HTERT RPE-1 (cell line): ENCODE data around the gene ABHD4.
"Not testable (repeated sequence)": the region's sequence is repeated elsewhere in the genome, so short reads cannot be mapped to it uniquely, and the experiment has no call there.

Experiments
- in situ Hi-C: fragments of 300-500 bp; cut with MboI; formaldehyde crosslinking; loops from 4 replicates; pipeline ENCODE4 v1.14.3; 2020; ENCODE audit warnings: low sequenced_read_pairs

ABHD4 gene

DNA sequence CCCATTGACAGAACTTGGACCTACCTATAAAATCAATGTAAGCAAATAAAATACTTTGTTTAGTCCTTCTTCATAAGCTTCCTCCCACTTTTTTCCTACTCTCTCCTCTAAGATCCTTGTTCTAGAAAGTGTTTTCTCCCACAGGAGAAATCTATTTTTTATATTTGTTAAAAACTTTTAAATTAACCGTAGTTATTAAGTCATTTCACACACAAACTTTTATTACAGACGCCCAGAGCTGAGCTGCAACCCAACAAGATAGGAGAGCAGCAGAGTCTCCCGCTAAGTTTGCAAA lies 36.8 kb upstream of the ABHD4 start:
- in situ Hi-C loops: no loop called here

DNA sequence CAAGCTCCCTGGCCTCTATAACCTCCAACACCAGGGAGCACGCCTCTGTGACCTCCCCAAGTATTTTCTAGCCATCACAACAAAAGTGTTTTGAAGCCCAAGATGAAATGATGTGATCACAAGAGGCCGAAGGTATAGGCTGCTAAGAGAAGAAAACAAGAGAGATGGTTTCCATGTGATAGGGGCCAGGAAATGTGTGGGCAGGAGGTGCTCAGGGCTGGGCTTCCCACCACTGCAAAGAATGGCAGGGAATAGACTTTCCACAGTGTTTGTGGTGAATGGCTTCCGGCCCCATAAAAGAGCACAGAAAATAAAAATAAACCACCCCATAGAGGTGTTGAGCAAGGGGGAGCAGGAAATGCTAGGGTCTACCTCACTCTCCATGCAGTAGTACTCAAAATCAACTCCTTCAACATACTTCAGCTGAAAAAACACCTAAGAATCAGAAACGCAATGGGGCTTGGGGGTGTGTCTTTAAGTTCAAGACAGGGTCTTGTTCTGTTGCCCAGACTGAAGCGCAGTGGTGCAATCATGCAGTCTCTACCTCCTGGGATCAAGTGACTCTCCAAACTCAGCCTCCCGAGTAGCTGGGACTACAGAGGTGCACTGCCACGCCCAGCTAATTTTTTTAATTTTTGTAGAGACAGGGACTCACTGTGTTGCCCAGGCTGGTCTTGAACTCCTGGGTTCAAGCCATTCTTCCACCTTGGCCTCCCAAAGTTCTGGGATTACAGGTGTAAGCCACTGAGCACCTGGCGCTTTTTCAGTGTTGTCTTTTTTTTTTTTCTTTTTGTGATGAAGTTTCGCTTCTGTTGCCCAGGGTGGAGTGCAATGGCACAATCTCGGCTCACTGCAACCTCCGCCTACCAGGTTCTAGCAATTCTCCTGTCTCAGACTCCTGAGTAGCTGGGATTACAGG lies 36.2 kb upstream of the ABHD4 start:
- in situ Hi-C loops: no loop called here

DNA sequence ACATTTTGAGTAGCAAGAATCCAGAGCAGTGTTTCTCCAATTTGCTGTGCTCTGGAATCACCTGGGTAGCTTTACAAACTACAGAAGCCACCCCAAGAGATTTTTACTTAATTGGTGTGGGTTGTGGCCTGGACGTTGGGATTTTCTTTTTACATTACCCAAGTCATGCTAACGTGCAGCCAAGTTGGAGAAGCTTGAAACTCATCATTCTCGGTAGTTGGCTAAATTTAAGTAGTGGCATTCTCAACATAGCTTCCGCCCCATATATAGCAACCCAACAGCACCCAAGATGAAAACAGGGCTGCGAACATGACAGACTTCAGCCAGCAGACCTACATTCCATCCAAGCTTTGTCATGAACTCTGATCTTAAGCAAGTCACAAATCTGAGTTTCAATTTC lies 34.1 kb upstream of the ABHD4 start:
- in situ Hi-C loops: no loop called here

DNA sequence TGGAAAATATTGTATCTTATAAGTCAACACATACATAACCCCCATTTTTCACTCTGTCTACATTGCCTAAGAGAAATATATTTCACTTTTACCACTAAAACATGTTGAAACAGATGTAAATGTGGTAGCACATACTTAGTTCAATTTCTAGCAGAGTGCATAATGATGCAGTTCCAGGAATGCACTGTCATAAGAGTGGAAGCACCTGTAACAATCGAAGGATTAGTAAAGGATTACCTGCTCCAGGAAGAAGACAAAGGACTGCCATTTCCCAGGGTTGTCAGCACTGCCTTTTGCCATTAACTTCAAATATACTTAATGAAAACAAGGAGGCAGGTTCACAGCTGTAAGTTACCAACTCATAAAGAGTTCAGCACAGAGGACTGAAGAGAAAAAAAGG lies 33.6 kb upstream of the ABHD4 start:
- in situ Hi-C loops: no loop called here

DNA sequence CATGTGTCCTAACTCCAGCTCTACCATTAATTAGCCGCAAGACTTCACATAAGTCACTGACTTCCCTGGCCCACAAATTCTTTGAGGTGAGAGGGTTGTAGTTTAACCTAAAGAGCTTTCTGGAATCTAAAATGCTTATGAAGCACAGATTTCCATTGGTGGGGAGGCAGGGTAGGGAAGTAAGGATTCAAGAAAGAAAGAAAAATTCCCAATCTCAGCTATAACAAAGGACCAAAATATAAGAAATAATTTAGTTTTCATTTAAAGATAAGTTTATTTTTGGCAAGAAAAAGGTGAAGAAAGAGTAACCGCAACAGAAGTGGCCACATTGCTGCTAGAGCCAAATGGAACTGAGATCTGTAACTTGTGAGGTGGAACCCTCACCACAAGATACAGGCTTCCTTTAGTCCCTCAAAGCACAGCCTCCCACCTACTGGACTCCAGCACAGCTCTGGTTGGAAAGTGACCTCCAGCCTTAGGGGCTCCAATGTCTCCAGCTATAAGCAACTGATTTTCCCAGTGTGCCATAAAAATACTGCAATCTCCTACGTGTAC lies 32.6 kb upstream of the ABHD4 start:
- in situ Hi-C loops: no loop called here

DNA sequence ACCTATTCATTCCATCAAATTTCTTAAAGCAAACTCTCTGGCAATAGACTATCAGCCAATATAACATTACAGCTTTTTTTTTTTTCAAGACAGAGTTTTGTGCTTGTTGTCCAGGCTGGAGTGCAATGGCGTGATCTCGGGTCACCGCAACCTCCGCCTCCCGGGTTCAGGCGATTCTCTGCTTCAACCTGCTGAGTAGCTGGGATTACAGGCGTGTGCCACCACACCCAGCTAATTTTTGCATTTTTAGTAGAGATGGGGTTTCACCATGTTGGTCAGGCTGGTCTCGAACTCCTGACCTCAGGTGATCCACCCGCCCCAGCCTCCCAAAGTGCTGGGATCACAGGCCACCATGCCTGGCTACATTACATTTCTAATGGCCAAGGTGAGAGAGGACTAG lies 31.8 kb upstream of the ABHD4 start:
- in situ Hi-C loops: not testable (repeated sequence)

DNA sequence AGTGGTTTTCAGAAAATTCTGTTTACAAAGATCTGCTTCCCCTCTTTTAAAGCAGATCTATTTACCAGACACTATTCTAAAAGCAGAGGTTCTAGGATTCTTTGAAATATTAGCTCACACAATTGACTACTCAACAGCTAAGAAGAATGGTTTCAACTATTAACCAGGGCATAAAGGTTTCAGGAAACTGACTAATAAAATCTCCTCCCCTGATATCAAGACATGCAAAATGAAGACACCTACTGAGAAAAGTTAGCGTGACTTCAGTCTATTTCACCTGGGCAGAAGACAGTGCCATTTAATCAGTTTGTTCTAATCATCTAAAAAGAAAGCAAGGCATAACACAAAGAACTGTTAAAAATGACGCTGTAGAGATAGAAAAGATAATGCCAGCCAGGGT lies 31.3 kb upstream of the ABHD4 start:
- in situ Hi-C loops: no loop called here

DNA sequence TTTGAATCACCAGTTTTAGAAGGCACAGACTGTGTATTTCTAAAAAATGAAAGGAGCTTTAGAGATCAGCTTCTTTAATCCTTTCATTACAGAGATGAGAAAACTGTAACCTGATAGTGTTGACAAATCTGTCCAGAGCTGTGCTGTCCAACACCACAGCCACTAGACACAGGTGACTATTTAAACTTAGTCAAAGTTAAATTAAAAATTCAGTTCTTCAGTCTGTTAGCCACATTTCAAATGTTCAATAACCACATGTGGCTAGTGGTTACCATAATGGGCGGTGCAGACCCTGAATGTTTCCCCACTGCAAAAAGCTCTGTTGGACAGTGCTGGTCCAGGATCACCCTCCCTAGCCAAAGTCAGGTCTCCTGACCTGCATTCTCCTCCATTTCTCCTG lies 30.7 kb upstream of the ABHD4 start:
- in situ Hi-C loops: no loop called here

DNA sequence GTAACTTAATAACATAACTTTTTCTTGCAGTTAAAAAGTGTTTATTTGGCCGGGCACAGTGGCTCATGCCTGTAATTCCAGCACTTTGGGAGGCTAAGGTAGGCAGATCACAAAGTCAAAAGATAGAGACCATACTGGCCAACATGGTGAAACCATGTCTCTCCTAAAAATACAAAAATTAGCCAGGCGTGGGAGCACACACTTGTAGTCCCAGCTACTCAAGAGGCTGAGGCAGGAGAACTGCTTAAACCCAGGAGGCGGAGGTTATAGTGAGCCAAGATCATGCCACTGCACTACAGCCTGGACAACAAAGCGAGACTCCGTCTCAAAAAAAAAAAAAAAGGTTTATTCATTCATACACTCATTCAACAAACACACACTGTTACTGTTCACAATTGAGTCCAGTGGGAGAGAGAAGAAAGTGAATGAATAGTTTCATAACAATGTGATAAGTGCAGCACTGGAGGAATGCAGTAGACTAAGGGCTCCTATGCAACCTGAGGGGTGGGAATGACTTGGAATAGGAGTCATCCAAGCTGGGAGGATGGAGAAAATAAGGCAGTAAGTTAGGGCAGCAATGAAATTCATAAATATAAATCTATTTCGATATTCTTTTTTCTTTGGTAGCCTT lies 28.9 kb upstream of the ABHD4 start:
- in situ Hi-C loops: no loop called here

DNA sequence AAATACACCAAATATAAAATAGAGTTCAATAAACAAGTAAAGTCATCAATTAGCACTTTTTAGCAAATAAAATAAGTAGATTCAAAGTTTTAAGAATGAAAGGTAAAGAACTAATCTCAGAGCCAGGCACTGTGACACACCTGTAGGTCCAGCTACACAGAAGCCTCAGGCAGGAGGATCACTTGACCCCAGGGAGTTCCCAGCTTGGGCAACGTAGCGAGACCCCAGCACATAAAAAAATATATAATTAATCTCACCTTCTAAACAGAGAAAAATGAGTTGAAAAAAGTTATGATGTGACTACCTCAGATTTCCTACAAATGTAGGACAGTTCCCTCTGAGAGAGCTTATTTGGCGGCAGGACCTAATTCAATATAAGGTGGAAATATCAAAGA lies 28.4 kb upstream of the ABHD4 start:
- in situ Hi-C loops: no loop called here

DNA sequence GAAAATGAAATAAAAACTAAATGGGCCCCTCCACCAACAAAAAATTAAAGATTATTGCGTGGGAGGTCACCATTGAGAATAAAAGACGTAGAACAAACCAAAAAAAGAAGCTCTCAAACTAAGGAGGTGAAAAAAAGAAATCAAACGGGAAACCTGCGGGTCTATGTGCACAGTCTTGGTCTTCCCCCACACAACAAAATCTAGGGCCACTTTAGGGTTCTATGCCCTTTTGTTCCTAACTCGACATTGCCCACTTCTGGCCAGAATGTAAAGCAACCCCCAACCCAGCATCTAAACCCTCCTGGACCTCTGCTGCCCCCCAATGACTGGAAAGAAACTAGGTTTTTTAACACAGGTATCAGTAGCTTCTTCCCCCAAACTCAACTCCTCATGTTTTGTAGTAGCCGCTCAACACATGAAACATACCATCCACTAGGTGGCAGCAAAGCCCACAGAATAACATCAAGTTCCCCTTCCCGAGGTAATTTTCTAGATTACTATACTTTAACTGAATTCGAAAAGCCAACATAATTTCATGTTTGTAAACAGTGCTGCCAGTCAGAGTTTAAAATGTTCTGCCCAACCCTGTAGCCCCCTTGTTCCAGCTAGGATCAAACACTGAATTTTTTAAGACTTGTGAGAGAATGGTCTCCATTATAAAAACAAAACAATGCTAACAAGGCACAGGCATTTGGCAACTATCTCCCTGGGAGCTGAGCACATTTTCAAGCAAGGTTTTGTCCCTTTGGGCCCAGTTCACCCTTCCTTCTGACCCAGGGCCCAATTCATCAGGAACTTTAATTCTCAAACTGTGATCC lies 27.8 kb upstream of the ABHD4 start:
- in situ Hi-C loops: no loop called here

DNA sequence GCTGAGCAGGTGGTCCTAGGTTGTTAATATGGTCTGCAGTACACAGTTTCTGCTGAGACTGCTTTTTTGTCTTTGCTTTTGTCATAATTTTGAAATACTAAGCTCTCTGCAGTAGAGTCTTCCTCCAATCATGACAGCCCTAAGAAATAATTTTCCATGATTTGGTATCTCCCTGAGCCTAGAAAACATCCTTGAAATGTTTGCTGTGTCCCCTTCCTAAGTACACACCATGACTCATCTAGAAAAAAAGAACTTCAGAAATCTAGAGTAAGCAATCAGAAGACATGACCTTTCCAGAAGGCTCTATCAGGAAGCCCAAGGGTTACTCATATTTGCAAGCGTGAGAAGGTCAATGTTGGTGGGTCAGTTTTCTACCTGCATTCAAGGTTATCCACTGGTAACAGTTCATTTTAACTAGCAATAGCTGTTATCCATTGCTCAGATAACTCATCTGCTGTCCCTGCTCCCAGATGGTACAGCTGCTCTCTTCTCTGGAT lies 25.5 kb upstream of the ABHD4 start:
- in situ Hi-C loops: no loop called here

DNA sequence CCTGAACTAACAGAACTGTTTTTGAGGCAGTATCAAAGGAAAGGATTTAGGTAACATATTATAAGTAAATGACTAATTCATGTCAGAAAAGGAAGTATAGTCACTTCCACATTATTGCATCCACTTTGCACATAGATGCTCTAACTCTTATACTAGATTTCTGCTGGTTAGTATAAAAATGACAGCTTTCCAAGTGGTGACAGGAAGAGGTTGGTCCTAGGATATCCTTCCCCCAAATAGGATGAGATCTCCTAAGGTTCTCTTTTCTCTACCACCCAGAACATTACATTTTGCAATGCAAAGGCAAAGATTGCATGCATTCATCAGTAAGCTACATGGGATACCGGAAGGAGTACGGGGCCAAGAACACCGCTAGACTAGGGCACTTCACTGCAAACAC lies 24.3 kb upstream of the ABHD4 start:
- in situ Hi-C loops: no loop called here

DNA sequence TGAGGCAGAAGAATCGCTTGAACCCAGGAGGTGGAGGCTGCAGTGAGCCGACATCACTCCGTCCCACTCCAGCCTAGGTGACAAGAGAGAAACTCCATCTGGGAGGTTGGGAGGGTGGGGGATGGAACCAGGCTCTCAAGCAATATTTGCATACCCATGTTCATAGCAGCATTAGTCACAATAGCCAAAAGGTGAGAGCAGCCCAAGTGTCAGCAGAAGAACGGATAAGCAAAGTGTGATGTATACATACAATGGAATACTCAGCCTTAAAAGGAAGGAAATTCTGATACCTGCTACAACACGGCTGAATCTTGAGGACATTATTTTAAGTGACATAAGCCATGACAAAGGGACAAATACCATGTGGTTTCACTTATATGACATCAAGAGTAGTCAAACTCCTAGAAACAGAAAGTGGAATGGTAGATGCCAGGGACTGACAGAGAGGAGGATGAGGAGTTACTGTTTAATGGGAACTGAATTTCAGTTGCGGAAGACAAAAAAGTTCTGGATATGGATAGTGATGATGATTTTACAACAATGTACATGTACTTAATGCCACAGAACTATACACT lies 20.7 kb upstream of the ABHD4 start:
- in situ Hi-C loops: no loop called here

DNA sequence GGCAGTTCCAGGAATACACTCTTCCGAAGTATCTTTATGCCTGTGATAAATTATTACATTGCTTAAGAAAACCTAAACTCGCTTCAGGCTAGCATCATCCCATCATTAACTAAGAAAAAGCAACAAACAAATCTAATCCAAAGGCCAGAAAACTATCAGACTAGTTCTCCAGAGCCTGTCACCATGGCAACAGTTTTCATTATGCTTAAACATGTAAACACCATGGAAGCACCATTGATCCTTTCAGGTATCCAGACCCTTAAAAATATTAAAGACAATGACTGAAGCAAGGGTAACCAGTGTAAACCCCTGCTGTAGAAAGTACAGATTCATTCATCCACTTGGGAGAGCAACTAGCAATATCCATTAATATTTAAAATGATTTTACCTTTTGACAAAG lies 18.9 kb upstream of the ABHD4 start:
- in situ Hi-C loops: no loop called here

DNA sequence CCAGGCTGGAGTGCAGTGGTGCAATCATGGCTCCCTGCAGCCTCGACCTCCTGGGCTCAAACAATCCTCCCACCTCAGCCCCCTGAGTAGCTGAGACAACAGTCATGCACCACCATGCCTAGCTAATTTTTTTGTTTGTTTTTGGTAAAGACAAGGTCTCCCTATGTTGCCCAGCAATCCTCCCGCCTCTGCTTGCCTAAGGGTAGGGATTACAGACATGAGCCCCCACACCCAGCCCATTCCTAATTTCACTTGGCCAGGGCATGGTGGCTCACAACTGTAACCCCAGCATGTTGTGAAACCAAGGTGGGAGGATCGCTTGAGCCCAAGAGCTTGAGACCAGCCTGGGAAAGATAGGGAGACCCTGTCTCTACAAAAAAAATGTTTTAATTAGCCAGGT lies 18.2 kb upstream of the ABHD4 start:
- in situ Hi-C loops: no loop called here

DNA sequence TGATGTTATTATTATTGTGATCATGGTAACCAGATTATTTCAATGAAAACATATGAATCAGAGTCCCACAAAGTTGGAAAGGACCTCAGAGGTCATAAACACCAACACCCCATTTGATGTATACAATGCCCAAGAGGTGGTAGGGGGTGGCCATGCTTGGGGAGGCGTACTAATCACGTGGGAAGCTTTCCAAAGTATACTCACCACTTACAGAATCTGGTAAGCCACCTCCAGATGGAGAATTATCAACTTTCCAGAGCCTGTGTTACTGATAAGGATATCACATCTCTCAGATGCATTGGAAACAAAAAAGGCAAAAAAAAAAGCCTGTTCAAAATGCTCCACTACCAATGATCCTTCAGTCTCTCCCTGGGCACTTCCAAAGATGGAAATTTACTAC lies 17.5 kb upstream of the ABHD4 start:
- in situ Hi-C loops: no loop called here

DNA sequence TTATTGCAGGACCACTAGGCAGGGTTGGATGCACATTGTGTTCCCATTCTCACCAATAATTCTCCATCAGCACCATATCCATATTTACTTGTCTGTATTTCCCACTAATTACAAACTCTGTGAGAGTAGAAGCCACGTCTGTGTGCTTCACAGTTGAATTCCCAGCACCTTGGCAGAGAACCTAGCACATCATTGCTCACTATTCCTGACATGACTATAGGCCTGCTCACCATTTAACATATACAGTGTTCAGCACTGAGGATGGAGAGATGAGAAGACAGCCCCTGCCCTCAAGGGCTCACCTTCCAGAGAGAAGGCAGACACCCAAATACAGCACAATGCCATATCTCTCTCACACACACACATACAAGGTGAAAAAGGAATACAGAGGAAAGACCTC lies 14.1 kb upstream of the ABHD4 start:
- in situ Hi-C loops: no loop called here

DNA sequence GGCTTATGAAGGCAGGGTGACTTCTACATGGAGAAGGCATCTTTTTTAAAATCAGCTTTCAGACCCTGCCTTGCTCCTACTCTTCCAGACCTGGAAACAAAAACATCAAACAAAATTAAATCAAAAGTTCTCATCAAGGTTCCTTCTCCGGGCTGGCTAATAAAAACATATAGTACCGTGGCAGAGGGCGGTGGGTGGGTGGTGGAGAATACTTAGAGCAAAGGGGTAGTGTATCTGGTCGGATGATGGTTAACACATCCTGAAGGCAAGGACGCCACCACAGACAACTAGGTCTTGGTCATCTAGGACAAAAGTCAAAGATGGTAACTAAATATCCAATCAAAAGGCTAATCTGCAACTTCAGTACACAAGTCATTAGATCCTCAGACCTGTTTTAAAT lies 10.9 kb upstream of the ABHD4 start:
- in situ Hi-C loops: no loop called here

DNA sequence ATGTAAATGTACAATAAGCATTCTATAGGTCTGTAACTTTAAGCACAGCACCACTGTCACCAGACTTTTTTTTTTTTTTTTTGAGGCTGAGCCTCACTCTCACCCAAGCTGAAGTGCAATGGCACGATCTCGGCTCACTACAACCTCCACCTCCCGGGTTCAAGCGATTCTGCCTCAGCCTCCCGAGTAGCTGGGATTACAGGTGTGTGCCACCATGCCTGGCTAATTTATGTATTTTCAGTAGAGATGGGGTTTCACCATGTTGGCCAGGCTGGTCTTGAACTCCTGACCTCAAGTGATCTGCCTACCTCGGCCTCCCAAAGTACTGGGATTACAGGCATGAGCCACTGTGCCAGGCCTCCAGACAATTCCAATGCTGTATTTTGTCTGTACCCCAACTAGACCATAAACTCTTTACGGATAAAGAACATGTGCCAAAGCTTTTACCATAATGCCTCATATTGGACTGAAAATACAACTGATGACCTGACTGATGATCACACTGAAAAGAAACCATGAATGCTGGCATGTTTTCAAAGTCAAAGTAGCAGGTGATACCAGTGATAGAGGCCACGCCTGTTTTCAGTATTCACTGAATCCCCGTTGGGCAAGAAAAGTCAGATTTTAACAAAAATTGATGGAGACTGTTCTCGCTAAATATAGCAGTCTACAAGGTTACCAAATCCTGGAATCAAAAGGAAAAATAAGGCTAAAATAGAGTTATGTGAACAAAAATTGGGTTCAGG lies 10.2 kb upstream of the ABHD4 start:
- in situ Hi-C loops: not testable (repeated sequence)
